ENCODE measurements around the gene CCDC92.
"Not testable (repeated sequence)": the region's sequence is repeated elsewhere in the genome, so short reads cannot be mapped to it uniquely, and the experiment has no call there.

CCDC92 gene

GRCh38 chr12:123936956-123937706, 35.5 kb downstream of the CCDC92 start:
- no peak for DNase-seq (ENCODE audit: low read depth, low spot score)

DNA sequence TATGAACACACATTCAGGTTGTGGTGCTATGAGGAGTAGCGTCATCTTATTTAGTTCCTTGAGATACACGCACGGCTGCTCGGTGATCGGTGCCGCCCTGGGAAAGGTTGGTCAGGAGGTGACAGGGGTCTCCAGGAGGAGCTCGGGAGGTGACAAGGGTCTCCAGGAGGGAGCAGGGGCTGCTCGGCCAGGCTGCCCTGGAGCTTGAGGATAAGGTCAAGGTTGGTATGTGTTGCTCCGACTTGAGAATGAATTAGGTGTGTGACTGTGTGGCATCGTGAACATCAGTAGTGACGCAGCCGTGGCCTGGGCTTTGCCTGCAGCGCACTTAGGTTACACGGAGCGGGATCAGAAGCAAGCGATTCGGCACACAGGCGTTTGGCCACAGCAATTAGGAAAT, 36.2 kb downstream of the CCDC92 start:
- DNase-seq (ENCODE audit: low read depth, low spot score), result no peak

GRCh38 chr12:123935956-123936355, 36.7 kb downstream of the CCDC92 start:
- DNase-seq (ENCODE audit: low read depth, low spot score), result no peak

DNA sequence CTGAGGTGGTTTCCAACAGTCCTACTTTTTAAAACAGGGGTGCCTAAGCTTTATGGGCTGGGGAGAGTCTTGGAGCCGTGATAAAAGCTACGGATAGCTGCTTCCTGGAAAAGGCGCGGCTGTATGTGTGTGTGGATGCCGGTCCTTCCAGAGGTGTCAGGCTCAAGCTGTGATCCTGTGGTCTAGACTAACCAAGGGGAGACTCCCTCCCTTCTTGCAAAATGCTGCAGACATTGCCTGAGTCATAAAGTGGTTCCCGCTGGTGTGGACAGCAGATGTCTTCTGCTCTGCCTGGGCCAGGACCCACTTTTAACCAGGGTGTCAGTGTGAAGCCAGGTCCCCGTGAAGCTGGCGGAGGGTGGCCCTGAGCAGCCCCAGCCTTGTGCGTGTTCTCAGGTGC, 37.8 kb downstream of the CCDC92 start:
- DNase-seq (ENCODE audit: low read depth, low spot score), result no peak

DNA sequence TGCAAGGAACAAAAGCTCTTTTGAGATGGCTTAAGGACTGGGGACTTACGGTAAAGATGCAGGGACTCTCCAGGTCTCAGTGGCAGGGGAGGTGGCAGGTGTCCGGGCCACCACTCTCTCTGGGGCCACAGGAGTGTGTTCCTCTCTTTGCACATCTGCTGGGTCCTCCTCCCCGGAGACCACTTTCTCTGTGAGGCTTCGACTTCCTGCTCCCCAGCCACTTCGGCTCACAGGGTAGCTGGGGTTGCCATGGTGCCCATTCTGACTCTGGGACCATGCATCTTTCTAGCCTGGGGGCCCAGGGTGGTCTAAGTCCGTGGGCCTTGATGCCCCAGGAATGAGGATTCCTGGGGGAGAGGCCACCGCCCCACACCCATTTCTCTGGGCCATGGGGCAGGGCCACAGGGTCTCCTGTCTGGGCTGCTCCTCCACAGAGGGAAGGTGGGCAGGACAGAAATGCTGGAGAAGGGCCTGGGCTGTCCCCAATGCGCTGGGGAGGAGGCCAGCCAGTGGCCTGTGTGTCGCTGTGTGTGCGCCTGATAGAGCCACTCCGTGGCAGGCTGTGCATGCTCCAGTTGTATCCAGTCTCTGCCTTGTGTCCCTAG, 38.5 kb downstream of the CCDC92 start:
- no peak for DNase-seq (ENCODE audit: low read depth, low spot score)

GRCh38 chr12:123933214-123933613, 39.4 kb downstream of the CCDC92 start:
- DNase-seq (ENCODE audit: low read depth, low spot score), result no peak

- DNase-seq (ENCODE audit: low read depth, low spot score), result no peak
Measured at GRCh38 chr12:123931686-123932321, 40.8 kb downstream of the CCDC92 start.

- no peak for DNase-seq (ENCODE audit: low read depth, low spot score)
Measured at GRCh38 chr12:123929946-123930583, 42.6 kb downstream of the CCDC92 start.

DNA sequence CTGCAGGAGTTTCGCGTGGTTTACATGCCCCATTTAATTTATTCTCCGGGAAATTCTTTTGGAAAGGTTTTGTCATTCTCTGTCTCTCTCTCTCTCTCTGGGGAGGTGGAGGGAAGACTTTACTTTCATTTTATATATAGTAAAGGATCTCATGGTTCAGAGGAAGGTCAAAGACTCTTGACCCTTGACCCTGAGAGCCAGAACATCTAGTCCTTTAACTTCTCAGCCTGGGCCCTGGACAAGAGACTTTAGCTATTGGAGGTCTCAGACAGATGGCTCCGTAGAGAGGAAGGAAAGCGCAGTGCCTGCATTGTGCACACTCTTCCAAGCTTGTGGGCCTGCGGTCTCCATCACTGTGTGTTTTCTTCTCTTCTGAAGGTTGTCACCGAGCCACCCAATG, 43.7 kb downstream of the CCDC92 start:
- no peak for DNase-seq (ENCODE audit: low read depth, low spot score)

GRCh38 chr12:123928274-123928865, 44.3 kb downstream of the CCDC92 start:
- DNase-seq (ENCODE audit: low read depth, low spot score), result no peak

- DNase-seq (ENCODE audit: low read depth, low spot score), result no peak
Measured at GRCh38 chr12:123924539-123924938, 48.1 kb downstream of the CCDC92 start.

- DNase-seq (ENCODE audit: low read depth, low spot score), result no peak
Measured at GRCh38 chr12:123923927-123924326, 48.7 kb downstream of the CCDC92 start.

- DNase-seq (ENCODE audit: low read depth, low spot score), result no peak
Measured at GRCh38 chr12:123923038-123923437, 49.6 kb downstream of the CCDC92 start.

GRCh38 chr12:123919980-123920360, 52.7 kb downstream of the CCDC92 start:
- no peak for DNase-seq (ENCODE audit: low read depth, low spot score)

DNA sequence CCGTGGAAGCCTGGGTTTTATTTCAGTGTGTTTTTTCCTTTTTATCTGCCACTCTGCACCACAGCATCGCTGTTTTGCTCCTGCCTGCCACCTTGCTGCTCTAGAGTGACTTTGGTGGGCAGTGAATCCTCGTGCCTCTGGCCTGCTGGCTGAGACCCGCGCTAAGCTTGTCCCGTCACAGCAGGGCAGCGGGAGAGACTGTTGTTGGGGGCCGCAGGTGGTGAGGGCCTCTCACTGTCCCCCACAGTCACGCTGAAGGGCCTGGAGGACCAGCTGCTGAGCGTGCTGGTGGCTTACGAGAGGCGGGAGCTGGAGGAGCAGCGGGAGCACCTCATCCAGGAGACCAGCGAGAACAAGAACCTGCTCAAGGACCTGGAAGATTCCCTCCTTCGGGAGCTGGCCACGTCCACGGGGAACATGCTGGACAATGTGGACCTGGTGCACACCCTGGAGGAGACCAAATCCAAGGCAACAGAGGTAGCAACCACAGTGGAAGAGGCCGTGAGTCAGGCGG, 55.2 kb downstream of the CCDC92 start:
- no peak for DNase-seq (ENCODE audit: low read depth, low spot score)

GRCh38 chr12:123916729-123917128, 55.9 kb downstream of the CCDC92 start:
- DNase-seq (ENCODE audit: low read depth, low spot score), result peak; percentile 34

DNA sequence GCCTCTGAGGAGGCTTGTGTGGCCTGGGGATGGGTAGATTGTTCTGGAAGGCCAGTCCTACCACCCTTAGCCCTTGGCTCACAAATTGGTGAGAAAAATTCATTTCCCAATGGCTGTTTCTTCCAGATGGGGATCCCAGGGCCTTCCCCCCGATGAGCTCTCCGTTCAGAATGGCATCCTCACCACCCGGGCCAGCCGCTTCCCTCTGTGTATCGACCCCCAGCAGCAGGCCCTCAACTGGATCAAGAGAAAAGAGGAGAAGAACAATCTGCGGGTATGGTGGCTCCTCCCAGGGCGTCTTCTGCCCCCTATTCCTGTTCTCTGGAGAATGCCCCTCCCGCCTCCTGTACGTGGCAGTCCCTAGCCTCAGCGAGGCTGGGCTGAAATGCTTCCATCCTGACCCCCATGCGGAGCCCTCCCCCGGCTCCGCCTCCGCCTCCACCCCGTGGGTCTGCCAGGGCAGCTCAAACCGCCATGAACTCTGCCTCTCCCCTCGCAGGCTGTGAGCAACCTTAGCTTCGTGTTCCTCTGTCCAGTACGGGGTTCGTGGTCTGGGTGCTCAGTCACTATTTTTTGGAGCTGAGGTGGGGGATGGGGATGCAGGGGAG, 57.8 kb downstream of the CCDC92 start:
- no peak for DNase-seq (ENCODE audit: low read depth, low spot score)

- DNase-seq (ENCODE audit: low read depth, low spot score), result no peak
Measured at GRCh38 chr12:123912415-123913380, 59.9 kb downstream of the CCDC92 start.

GRCh38 chr12:123911672-123912409, 60.8 kb downstream of the CCDC92 start:
- not testable (repeated sequence) for DNase-seq (ENCODE audit: low read depth, low spot score)

Data from activated naive CD8-positive, alpha-beta T cell treated with anti-CD3 and anti-CD28 coated beads, Interleukin-2, amount 50 U/mL, for 16 hours (primary cell).